Breast epithelium (tissue), 3 donors: Measurements from ENCODE around the gene ATP13A5. TPM values are rescaled to one million over a fixed set of nuclear protein-coding genes. Genes with fewer than 3 reads are reported as not detected.

Experiments used
- total RNA-seq, 3 donors: library from RNA; depleted of rRNA; stranded (reverse); fragments of >200 nt; gene quantifications; one replicate each; pipeline ENCODE4 v1.1.0, GENCODE V29; 2016

The ATP13A5 gene
- total RNA-seq, 3 donors from 2014 or later, result 2.3 to 4.5 TPM; not detected in 1

Other genes with a start within 250 kb of the ATP13A5 start
- gene PLAAT1, start 137.5 kb downstream of the ATP13A5 start, total RNA-seq, result 1 to 10 TPM in 1 of 3 donors, under 1 TPM in 2; 0.32 to 1.5 (median 0.66) TPM
- gene ATP13A4, start 176.1 kb upstream of the ATP13A5 start, total RNA-seq, result 10 to 100 TPM in 1 of 3 donors, 1 to 10 TPM in 1, under 1 TPM in 1; 0.64 to 36.6 (median 6.2) TPM
- gene OPA1, start 214.5 kb upstream of the ATP13A5 start, total RNA-seq, result 10 to 100 TPM; 39.0 to 58.2 (median 57.4) TPM